AG04449 (cell line): ENCODE results near the gene PRRG4.

Source experiments
- CTCF ChIA-PET: fragments of 350-600 bp; formaldehyde crosslinking; extraction: SDS; loops from one replicate; lab custom pipeline; 2021; ENCODE audit warnings: antibody characterized with exemption; lab: Yijun Ruan, JAX
- POLR2A ChIA-PET: fragments of 400-600, 350-600 bp; formaldehyde crosslinking; extraction: SDS; loops from one replicate; lab custom pipeline; 2020; ENCODE audit warnings: antibody characterized with exemption, inconsistent platforms; lab: Yijun Ruan, JAX
- DNase-seq: peaks from one replicate; pipeline ENCODE4 v3.0.0-alpha.2; 2010; ENCODE audit warnings: low read depth, low spot score
- H3K4me3 ChIP-seq: 2 replicates; pipeline ENCODE4 v1.5.1; 2011; ENCODE audit warnings: low read depth, mild to moderate bottlenecking, control low read depth, low read length
- TF ChIP-seq, protein P1 (sequence below): IDR thresholded peaks from one replicate; pipeline ENCODE4 v1.5.1; 2011; ENCODE audit warnings: mild to moderate bottlenecking, moderate library complexity, low read length, control low read depth, inconsistent platforms; ENCODE audit not compliant: insufficient read depth; ENCODE audit errors: missing control alignments

The PRRG4 gene

GRCh38 chr11:32888805-32889204 lies 59.1 kb downstream of the PRRG4 start:
- POLR2A ChIA-PET, result interaction anchor here (0.6 kb wide), 1 partner anchor 127 kb away, joined by 3 read pairs; the partner anchor contains the start of gene DEPDC7
- CTCF ChIA-PET, result no interaction called here
- TF ChIP-seq, protein P1, sequence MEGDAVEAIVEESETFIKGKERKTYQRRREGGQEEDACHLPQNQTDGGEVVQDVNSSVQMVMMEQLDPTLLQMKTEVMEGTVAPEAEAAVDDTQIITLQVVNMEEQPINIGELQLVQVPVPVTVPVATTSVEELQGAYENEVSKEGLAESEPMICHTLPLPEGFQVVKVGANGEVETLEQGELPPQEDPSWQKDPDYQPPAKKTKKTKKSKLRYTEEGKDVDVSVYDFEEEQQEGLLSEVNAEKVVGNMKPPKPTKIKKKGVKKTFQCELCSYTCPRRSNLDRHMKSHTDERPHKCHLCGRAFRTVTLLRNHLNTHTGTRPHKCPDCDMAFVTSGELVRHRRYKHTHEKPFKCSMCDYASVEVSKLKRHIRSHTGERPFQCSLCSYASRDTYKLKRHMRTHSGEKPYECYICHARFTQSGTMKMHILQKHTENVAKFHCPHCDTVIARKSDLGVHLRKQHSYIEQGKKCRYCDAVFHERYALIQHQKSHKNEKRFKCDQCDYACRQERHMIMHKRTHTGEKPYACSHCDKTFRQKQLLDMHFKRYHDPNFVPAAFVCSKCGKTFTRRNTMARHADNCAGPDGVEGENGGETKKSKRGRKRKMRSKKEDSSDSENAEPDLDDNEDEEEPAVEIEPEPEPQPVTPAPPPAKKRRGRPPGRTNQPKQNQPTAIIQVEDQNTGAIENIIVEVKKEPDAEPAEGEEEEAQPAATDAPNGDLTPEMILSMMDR, result no peak

DNA sequence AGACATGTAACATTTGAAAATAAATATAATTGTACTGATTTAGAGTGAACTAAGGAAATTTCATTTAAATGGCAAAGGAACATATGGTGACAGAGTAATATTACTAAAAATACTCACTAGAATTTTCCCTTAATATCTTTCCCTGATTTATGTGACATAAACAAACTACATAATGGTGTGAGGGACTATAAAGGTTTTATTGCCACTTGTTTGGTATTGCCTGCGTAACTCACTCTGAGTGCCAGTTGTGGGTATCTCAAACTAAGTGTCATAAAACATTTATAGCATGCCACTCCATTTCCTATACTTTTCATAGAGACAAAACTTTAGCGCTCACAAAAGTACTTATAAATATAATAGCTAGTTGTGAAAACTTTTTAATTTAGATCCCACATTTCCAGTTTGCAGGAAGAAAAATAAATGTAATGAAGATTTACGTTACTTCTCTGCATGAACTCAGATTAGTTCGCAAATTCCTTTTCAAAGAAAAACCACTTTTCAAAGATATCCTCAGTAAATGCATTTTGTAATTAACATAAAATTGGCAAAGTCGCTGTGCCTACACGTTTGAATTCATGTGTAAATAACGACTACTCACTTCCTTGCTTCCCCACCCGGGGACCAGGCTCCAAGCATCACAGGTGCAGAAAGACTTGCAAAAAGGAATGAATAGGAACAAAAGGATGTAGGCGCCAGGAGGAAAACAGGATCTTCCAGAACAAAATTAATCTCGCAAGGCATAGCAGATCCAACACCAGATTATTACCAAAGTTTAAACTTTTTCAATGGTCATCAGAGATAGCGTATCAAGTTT lies 61.3 kb downstream of the PRRG4 start:
- TF ChIP-seq, protein P1, result no peak
- H3K4me3 ChIP-seq, result no peak overlapping the region
- CTCF ChIA-PET, result no interaction called here
- POLR2A ChIA-PET, result no interaction called here
- no peak for DNase-seq

More at GRCh38 chr11:32888805-32889204, 59.1 kb downstream of the PRRG4 start:
- peak; percentile 59 for DNase-seq
- no peak overlapping the region for H3K4me3 ChIP-seq

- peak overlapping the region; percentile 76 for H3K4me3 ChIP-seq
- ChIA-PET POLR2A (interaction anchor here (0.6 kb wide), 2 partner anchors 137 to 153 kb away, joined by 3 read pairs; no protein-coding TSS in a partner anchor), CTCF (interaction anchor here (1.4 to 2.0 kb wide), 2 partner anchors 9 to 11 kb away, joined by 4 to 9 read pairs; no protein-coding TSS in a partner anchor)
- TF ChIP-seq, protein P1, result no peak
- no peak for DNase-seq
These were observed 62.1 kb downstream of the PRRG4 start for GRCh38 chr11:32891657-32892354.

DNA sequence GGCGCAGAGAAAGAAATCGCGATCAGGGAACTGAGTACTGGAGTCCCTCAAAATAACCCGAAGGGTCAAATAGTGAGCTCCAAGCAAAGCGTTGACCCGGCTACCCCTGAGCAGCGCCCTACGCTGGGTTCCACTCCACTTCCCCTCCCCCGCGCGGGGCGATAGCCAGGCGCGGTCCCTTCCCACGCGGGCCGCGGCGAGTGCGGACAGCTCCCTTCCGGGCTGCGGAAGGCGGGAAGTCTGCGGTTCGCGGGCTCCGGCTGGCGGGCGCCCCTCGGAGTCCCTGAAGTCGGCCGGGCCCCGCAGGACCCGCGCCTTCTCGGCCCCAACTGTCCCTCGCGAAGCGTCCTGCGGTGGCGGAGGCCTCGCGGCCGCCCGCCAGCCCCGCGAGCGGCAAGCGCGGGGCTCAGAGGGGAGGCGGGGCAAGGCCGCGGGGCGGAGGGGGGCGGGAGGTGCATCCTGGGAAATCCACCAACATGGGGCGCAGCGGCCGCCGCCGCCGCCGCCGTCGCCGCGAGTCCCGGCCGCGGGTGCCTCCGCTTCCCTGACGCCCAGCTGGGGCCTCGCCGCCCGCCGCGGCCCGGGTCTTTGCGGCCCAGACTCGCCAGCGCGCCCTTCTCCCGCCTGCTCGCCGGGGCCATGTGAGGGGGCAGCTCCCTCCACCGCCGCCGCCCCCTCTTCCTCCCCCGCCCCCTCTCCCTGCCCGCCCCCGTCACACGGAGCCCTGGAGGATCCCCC lies 62.8 kb downstream of the PRRG4 start, which contains the start of gene QSER1:
QSER1 (plus strand) TSS at position 457 of the 738 bp plus-strand sequence. CDS start 315 bp downstream, outside the sequence.
- CTCF ChIA-PET, result interaction anchor here (0.6 to 2.0 kb wide), 3 partner anchors 10 to 28 kb away, joined by 3 to 9 read pairs (median 4); no protein-coding TSS in a partner anchor
- H3K4me3 ChIP-seq, result peak within 1 kb of the TSS; percentile 76
- DNase-seq, result no peak
- TF ChIP-seq, protein P1, result no peak
- POLR2A ChIA-PET, result interaction anchor here (0.6 to 1.5 kb wide), 3 partner anchors 138 to 152 kb away, joined by 3 read pairs; partner anchors contain the start of gene TCP11L1

- ChIA-PET POLR2A (interaction anchor here (1.5 kb wide), 1 partner anchor 146 kb away, joined by 3 read pairs; the partner anchor contains the start of gene TCP11L1), CTCF (interaction anchor here (1.4 to 2.0 kb wide), 2 partner anchors 10 kb away, joined by 4 to 9 read pairs; no protein-coding TSS in a partner anchor)
- DNase-seq, result no peak
- TF ChIP-seq, protein P1, result no peak
- H3K4me3 ChIP-seq, result peak overlapping the region; percentile 76
These were observed 63.3 kb downstream of the PRRG4 start for GRCh38 chr11:32893093-32893342.
